ENCODE measurements around the gene ZSCAN10. TPM values are rescaled to one million over a fixed set of nuclear protein-coding genes. Genes with fewer than 3 reads are reported as not detected.

ZSCAN10 gene
- total RNA-seq, 1 experiment from 2014 or later, result 207 TPM

- peak; percentile 92 for TF ChIP-seq CTCF (conservative IDR thresholded peaks at IDR 0.05)
These were observed 39.9 kb downstream of the ZSCAN10 start for GRCh38 chr16:3059041-3059722.

More at GRCh38 chr16:3059041-3059722, 39.9 kb downstream of the ZSCAN10 start:
- peak overlapping the region; percentile 75 to 83 for H3K4me3 Mint-ChIP-seq
- Histone ChIP-seq H3K9me3 (ENCODE audit: control insufficient read depth, low read depth, low read length) (no peaks in the 10 kb centered on the region), H3K4me1 (ENCODE audit: insufficient read depth, low read length) (no peaks in the 10 kb centered on the region), H3K79me2 (ENCODE audit: insufficient read depth, low read length) (no peaks in the 10 kb centered on the region), H4K20me1 (ENCODE audit: control insufficient read depth, insufficient read depth, insufficient read length) (no peaks in the 10 kb centered on the region), H2BK20ac (ENCODE audit: low read depth, low read length, poor library complexity, severe bottlenecking) (no peak overlapping the region), H3K4me2 (ENCODE audit: insufficient read depth, insufficient read length, low read length) (peak overlapping the region; percentile 58), H3K4ac (ENCODE audit: low read depth, low read length) (no peak overlapping the region), H3K9ac (ENCODE audit: extremely low read depth, insufficient read length, low read length) (no peak overlapping the region), H2BK15ac (ENCODE audit: low read depth, low read length) (no peak overlapping the region), H3K27me3 (ENCODE audit: insufficient read depth, low read length) (no peaks in the 10 kb centered on the region), H2AK5ac (ENCODE audit: insufficient read length, low read length) (no peak overlapping the region), H3K18ac (ENCODE audit: insufficient read length, low read depth, low read length) (peak overlapping the region; percentile 1), H3K79me1 (ENCODE audit: insufficient read depth, low read depth, low read length, poor library complexity, severe bottlenecking) (no peaks in the 10 kb centered on the region), H3K23ac (ENCODE audit: insufficient read length, low read depth, low read length) (no peak overlapping the region), H2AFZ (ENCODE audit: low read length) (no peak overlapping the region), H3K27ac (ENCODE audit: insufficient read length, low read depth, low read length) (no peak overlapping the region), H2BK120ac (ENCODE audit: low read depth, low read length, poor library complexity, severe bottlenecking) (no peak overlapping the region), H3K14ac (ENCODE audit: insufficient read depth, low read length) (peak overlapping the region; percentile 7; the same call in 1 of the 2 replicates), H4K8ac (replicated peaks; ENCODE audit: insufficient read length, low read depth, low read length) (no peak overlapping the region), H2BK12ac (ENCODE audit: insufficient read length, low read depth, low read length) (no peak overlapping the region), H2BK5ac (ENCODE audit: insufficient read length, low read length) (no peak overlapping the region), H4K91ac (ENCODE audit: insufficient read length, low read depth, low read length) (no peak overlapping the region), H3K56ac (ENCODE audit: insufficient read length, low read depth, low read length) (no peak overlapping the region), H3K23me2 (ENCODE audit: insufficient read length, low read depth, low read length, poor library complexity, severe bottlenecking) (peaks cover 14% of the 10 kb centered on the region), H4K5ac (ENCODE audit: insufficient read length, low read depth, low read length) (no peak overlapping the region), H3T11ph (ENCODE audit: low read length) (no peak overlapping the region)
- H3K27ac Mint-ChIP-seq, result peak overlapping the region in 2 of 3 experiments; percentile 53 to 61; a peak in 2 of 7 replicates
- H3K27me3 Mint-ChIP-seq (ENCODE audit: low read depth), result peaks cover 32% of the 10 kb centered on the region
- peaks cover 28 to 39% of the 10 kb centered on the region in 2 experiments for H3K4me1 Mint-ChIP-seq
- WGBS (ENCODE audit: extremely low coverage, insufficient read length, low lambda C conversion rate), result no CpG with 5 or more reads among the region's 67 CpGs
- H3K36me3 Mint-ChIP-seq (ENCODE audit: insufficient read depth in 1 of 3, low read depth in 3 of 3), result peaks cover 6 to 16% (median 9%) of the 10 kb centered on the region in 3 experiments; a peak in 6 of 7 replicates
- peak; percentile 92 for DNase-seq
- H3K9me3 Mint-ChIP-seq, result no peaks in the 10 kb centered on the region; a peak in 2 of 5 replicates

Measured in H9 (cell line).